ENCODE results near the gene MYO15B. TPM values are rescaled to one million over a fixed set of nuclear protein-coding genes. Genes with fewer than 3 reads are reported as not detected.

The MYO15B gene
- 100 to 1,000 TPM in 2 of 4 donors, 10 to 100 TPM in 2; 64.9 to 209 (median 120) TPM for total RNA-seq

- peaks cover 7 to 15% of the 10 kb centered on the region in 2 donors for H3K4me1 ChIP-seq
- H3K27me3 ChIP-seq, result no peaks in the 10 kb centered on the region
- H3K36me3 ChIP-seq, result no peaks in the 10 kb centered on the region
- peak within 1 kb of the TSS; percentile 92 to 97 (median 97) for H3K27ac ChIP-seq
- peak; percentile 52 to 53 for DNase-seq
- TF ChIP-seq CTCF (IDR thresholded peaks at IDR 0.05) (peak in 4 of 6 experiments; percentile 23 to 44 (median 30)), POLR2A (IDR thresholded peaks at IDR 0.05) (peak in 1 of 2 donors; percentile 12)
- intact Hi-C loops (cut with DNase I), result loop anchor here (5.0 kb wide), 1 partner anchor 61 kb away; the partner anchor contains the start of gene LLGL2
- peak within 1 kb of the TSS; percentile 53 to 67 (median 58) for H3K4me3 ChIP-seq (replicated peaks in 1 of 3)
- H3K9me3 ChIP-seq, result no peaks in the 10 kb centered on the region
- WGBS, 2 donors, result 5 to 20% methylated on average over 1 to 22 of the region's 82 CpGs
Observed at GRCh38 chr17:75587675-75588595, at the start of gene MYO15B. Gene MYO15B, plus strand, starts transcription at chr17:75587800. Its CDS starts 258 bp downstream, at chr17:75588058.

GRCh38 chr17:75539967-75540729 lies 47.5 kb upstream of the MYO15B start:
- no peak for TF ChIP-seq CTCF (IDR thresholded peaks at IDR 0.05)
- TF ChIP-seq POLR2A (IDR thresholded peaks at IDR 0.05), result no peak
- intact Hi-C loops (cut with DNase I), result no loop called here
- H3K27ac ChIP-seq, result no peak overlapping the region
- no peaks in the 10 kb centered on the region for H3K4me1 ChIP-seq
- DNase-seq, result peak in 1 of 2 donors; percentile 12
- no peaks in the 10 kb centered on the region for H3K36me3 ChIP-seq
- no peaks in the 10 kb centered on the region for H3K27me3 ChIP-seq
- H3K9me3 ChIP-seq, result no peaks in the 10 kb centered on the region
- H3K4me3 ChIP-seq (replicated peaks in 1 of 3), result no peak overlapping the region
- WGBS, 2 donors, result 84 to 89% methylated on average over 11 to 13 of the region's 13 CpGs

GRCh38 chr17:75540923-75541503 lies 46.6 kb upstream of the MYO15B start:
- no peak for TF ChIP-seq POLR2A (IDR thresholded peaks at IDR 0.05)
- TF ChIP-seq CTCF (IDR thresholded peaks at IDR 0.05), result no peak
- no peak for DNase-seq
- 71 to 74% methylated on average over 4 of the region's 4 CpGs for WGBS, 2 donors
- Histone ChIP-seq H3K36me3 (no peaks in the 10 kb centered on the region), H3K27ac (no peak overlapping the region), H3K9me3 (no peaks in the 10 kb centered on the region), H3K4me1 (no peaks in the 10 kb centered on the region), H3K27me3 (no peaks in the 10 kb centered on the region), H3K4me3 (replicated peaks in 1 of 3) (no peak overlapping the region)
- intact Hi-C loops (cut with DNase I), result no loop called here

- Histone ChIP-seq H3K36me3 (no peaks in the 10 kb centered on the region), H3K27ac (no peak overlapping the region), H3K27me3 (no peaks in the 10 kb centered on the region), H3K4me3 (replicated peaks in 1 of 3) (no peak overlapping the region), H3K4me1 (no peaks in the 10 kb centered on the region), H3K9me3 (no peaks in the 10 kb centered on the region)
- TF ChIP-seq CTCF (IDR thresholded peaks at IDR 0.05), result no peak
- TF ChIP-seq POLR2A (IDR thresholded peaks at IDR 0.05), result no peak
- intact Hi-C loops (cut with DNase I), result no loop called here
- no peak for DNase-seq
- 92 to 94% methylated on average over 8 of the region's 8 CpGs for WGBS, 2 donors
Observed at GRCh38 chr17:75542229-75542628, 45.4 kb upstream of the MYO15B start.
